Measurements from ENCODE around the gene KRT34.
"Not testable (repeated sequence)": the region's sequence is repeated elsewhere in the genome, so short reads cannot be mapped to it uniquely, and the experiment has no call there.

The KRT34 gene

GRCh38 chr17:41351177-41351576, 30.9 kb downstream of the KRT34 start:
- FAIRE-seq (no peak), DNase-seq (ENCODE audit: insufficient read length, low spot score) (no peak)
- TF ChIP-seq PAX5 (IDR thresholded peaks at IDR 0.05; ENCODE audit: insufficient read depth, low read length, severe bottlenecking) = no peak
- TF ChIP-seq TAF1 (IDR thresholded peaks at IDR 0.05; ENCODE audit: low read depth, low read length) = no peak
- TF ChIP-seq POLR2AphosphoS5 (IDR thresholded peaks at IDR 0.05; ENCODE audit: low read depth, low read length) = no peak
- TF ChIP-seq SPI1 (IDR thresholded peaks at IDR 0.05; ENCODE audit: low read depth, low read length) = no peak
- TF ChIP-seq POU2F2 (IDR thresholded peaks at IDR 0.05; ENCODE audit: low read depth, low read length) = no peak
- TF ChIP-seq POLR2A (IDR thresholded peaks at IDR 0.05; ENCODE audit: low read depth, low read length) = no peak

- not testable (repeated sequence) for DNase-seq (ENCODE audit: insufficient read length, low spot score); FAIRE-seq
Observed at GRCh38 chr17:41350381-41350878, 31.7 kb downstream of the KRT34 start, which contains the start of gene KRT33A. KRT33A (minus strand) TSS chr17:41350828; CDS start chr17:41350767, 61 bp downstream.

- TF ChIP-seq POLR2AphosphoS5 (IDR thresholded peaks at IDR 0.05; ENCODE audit: low read depth, low read length) (no peak), SPI1 (IDR thresholded peaks at IDR 0.05; ENCODE audit: low read depth, low read length) (no peak), PAX5 (IDR thresholded peaks at IDR 0.05; ENCODE audit: insufficient read depth, low read length, severe bottlenecking) (no peak), POU2F2 (IDR thresholded peaks at IDR 0.05; ENCODE audit: low read depth, low read length) (no peak)
- no peak for FAIRE-seq
- no peak for DNase-seq (ENCODE audit: insufficient read length, low spot score)
Observed at GRCh38 chr17:41347869-41348760, 34.0 kb downstream of the KRT34 start.

DNA sequence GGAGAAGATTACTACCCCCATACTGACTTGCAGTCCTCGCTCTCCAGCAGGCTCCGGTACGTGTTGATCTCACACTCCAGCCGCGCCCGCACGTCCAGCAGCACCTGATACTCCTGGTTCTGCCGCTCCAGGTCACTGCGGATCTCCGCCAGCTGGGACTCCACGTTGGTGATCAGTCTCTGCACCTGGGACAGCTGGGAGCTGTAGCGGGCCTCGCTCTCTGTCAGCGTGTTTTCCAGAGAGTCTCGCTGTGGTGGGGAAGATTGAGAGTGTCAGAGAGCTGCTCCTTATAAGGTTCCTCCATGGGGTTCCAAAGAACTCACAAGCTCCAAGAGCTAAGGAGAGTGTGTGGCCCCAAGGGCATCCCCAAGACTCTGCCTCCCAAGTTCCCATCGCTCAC, 35.7 kb downstream of the KRT34 start:
- FAIRE-seq; DNase-seq (ENCODE audit: insufficient read length, low spot score): not testable (repeated sequence)

DNA sequence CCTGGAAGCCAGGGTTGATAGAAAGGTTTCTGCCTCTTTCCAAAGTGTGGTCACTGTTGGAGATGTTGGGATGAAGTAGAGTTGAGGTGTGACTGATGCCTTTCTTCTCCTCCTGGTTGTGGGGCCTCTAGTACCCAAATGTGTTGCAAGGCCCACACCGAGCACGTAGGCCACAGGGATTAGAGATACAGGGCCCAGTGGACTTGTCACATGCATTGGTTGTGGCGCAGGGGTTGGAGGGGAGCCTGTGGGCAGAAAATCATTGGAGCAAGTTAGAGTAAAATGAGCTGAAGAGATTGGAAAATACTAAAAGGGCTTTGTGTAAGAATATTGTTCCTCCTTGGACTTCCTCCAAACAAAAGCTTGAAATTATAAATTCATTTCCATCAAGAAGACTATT, 36.1 kb downstream of the KRT34 start:
- TF ChIP-seq PAX5 (IDR thresholded peaks at IDR 0.05; ENCODE audit: insufficient read depth, low read length, severe bottlenecking) (no peak), TAF1 (IDR thresholded peaks at IDR 0.05; ENCODE audit: low read depth, low read length) (no peak), POU2F2 (IDR thresholded peaks at IDR 0.05; ENCODE audit: low read depth, low read length) (no peak), POLR2AphosphoS5 (IDR thresholded peaks at IDR 0.05; ENCODE audit: low read depth, low read length) (no peak), POLR2A (IDR thresholded peaks at IDR 0.05; ENCODE audit: low read depth, low read length) (no peak), SPI1 (IDR thresholded peaks at IDR 0.05; ENCODE audit: low read depth, low read length) (no peak)
- FAIRE-seq = no peak
- DNase-seq (ENCODE audit: insufficient read length, low spot score) = no peak

GRCh38 chr17:41343029-41343428, 39.1 kb downstream of the KRT34 start:
- FAIRE-seq = no peak
- TF ChIP-seq POLR2AphosphoS5 (IDR thresholded peaks at IDR 0.05; ENCODE audit: low read depth, low read length) (no peak), POLR2A (IDR thresholded peaks at IDR 0.05; ENCODE audit: low read depth, low read length) (no peak), PAX5 (IDR thresholded peaks at IDR 0.05; ENCODE audit: insufficient read depth, low read length, severe bottlenecking) (no peak), SPI1 (IDR thresholded peaks at IDR 0.05; ENCODE audit: low read depth, low read length) (no peak), POU2F2 (IDR thresholded peaks at IDR 0.05; ENCODE audit: low read depth, low read length) (no peak), TAF1 (IDR thresholded peaks at IDR 0.05; ENCODE audit: low read depth, low read length) (no peak)
- DNase-seq (ENCODE audit: insufficient read length, low spot score) = no peak

DNA sequence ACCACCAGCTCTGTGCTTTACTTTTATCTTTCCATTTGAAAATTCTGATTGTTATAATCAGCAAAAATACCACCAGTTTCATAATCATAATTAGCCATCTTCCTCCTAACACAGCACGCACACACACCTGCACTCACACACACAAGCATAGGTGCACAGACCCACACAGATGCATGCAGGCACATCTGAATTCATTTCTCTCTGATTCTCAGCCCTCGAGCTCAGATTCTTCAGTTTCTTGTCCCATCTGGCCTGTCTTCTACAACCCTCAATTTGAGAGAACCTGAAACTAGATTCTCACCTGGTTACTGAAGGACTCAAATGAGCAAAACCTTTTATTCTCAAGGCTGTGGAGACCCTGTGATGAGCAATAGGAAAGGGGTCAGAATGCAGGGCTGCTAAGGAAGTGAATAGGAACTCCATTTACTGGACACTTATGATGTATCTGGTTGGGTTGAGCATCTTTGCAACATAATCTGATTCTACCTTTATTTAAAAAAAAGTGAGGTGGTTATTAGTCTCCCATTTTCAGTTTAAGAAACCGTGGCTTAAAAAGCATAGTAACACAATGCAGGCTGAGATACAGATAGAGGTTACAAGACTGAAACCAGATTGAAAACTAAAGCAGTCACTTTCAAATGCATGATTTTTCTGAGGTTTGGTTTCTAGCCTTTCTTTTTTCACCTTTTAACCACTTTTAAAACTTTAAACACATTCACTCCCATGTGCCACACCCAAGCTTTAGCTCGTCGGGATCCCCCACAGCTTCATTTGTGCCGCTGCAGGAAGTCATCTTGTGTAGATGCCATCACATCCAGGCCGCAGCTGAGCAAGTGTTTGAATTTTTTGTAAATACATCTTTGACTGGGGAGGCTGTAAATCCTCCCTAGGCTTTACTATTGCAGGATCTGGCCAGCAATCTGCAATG, 40.9 kb downstream of the KRT34 start:
- FAIRE-seq (no peak), DNase-seq (ENCODE audit: insufficient read length, low spot score) (no peak)
- TF ChIP-seq TAF1 (IDR thresholded peaks at IDR 0.05; ENCODE audit: low read depth, low read length) (no peak), SPI1 (IDR thresholded peaks at IDR 0.05; ENCODE audit: low read depth, low read length) (no peak), POLR2A (IDR thresholded peaks at IDR 0.05; ENCODE audit: low read depth, low read length) (no peak), POU2F2 (IDR thresholded peaks at IDR 0.05; ENCODE audit: low read depth, low read length) (no peak), POLR2AphosphoS5 (IDR thresholded peaks at IDR 0.05; ENCODE audit: low read depth, low read length) (no peak), PAX5 (IDR thresholded peaks at IDR 0.05; ENCODE audit: insufficient read depth, low read length, severe bottlenecking) (no peak)

GRCh38 chr17:41340494-41340893, 41.6 kb downstream of the KRT34 start:
- TF ChIP-seq POU2F2 (IDR thresholded peaks at IDR 0.05; ENCODE audit: low read depth, low read length) (no peak), POLR2AphosphoS5 (IDR thresholded peaks at IDR 0.05; ENCODE audit: low read depth, low read length) (no peak), POLR2A (IDR thresholded peaks at IDR 0.05; ENCODE audit: low read depth, low read length) (no peak), TAF1 (IDR thresholded peaks at IDR 0.05; ENCODE audit: low read depth, low read length) (no peak), PAX5 (IDR thresholded peaks at IDR 0.05; ENCODE audit: insufficient read depth, low read length, severe bottlenecking) (no peak), SPI1 (IDR thresholded peaks at IDR 0.05; ENCODE audit: low read depth, low read length) (no peak)
- FAIRE-seq = no peak
- DNase-seq (ENCODE audit: insufficient read length, low spot score) = no peak

GRCh38 chr17:41339571-41340172, 42.4 kb downstream of the KRT34 start:
- no peak for FAIRE-seq
- TF ChIP-seq TAF1 (IDR thresholded peaks at IDR 0.05; ENCODE audit: low read depth, low read length) (no peak), SPI1 (IDR thresholded peaks at IDR 0.05; ENCODE audit: low read depth, low read length) (no peak), POU2F2 (IDR thresholded peaks at IDR 0.05; ENCODE audit: low read depth, low read length) (no peak), POLR2AphosphoS5 (IDR thresholded peaks at IDR 0.05; ENCODE audit: low read depth, low read length) (no peak), PAX5 (IDR thresholded peaks at IDR 0.05; ENCODE audit: insufficient read depth, low read length, severe bottlenecking) (no peak), POLR2A (IDR thresholded peaks at IDR 0.05; ENCODE audit: low read depth, low read length) (no peak)
- no peak for DNase-seq (ENCODE audit: insufficient read length, low spot score)
